Measurements from ENCODE around the gene IGF1R.

DNA sequence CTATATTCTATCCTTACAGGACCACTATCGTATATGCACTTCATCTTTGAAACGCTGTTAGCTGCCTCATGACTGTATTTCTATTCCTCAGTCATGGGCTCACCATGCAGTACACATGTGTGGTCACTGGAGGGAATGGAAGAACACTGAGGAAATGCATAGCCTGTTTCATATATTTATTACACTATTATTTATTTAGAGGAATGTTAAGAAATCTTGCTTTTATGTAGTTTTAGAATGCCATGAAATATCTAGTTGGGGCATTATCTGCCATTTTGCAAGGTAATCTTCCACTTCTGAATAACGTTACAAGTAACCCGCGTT lies 155.7 kb downstream of the IGF1R start:
- TF ChIP-seq POLR2A (IDR thresholded peaks at IDR 0.05; ENCODE audit: low read length) (no peak), GATA1 (IDR thresholded peaks at IDR 0.05; ENCODE audit: low read depth, low read length) (no peak)
